Peyer's patch (tissue), 4 donors: ENCODE measurements around the gene PDCD6IP. TPM values are rescaled to one million over a fixed set of nuclear protein-coding genes. Genes with fewer than 3 reads are reported as not detected.
"Not testable (repeated sequence)": the region's sequence is repeated elsewhere in the genome, so short reads cannot be mapped to it uniquely, and the experiment has no call there.

Experiments used
- DNase-seq, 3 donors: peaks; one replicate each; pipeline ENCODE4 v3.0.0-alpha.2; 2017 to 2019
- H3K27ac ChIP-seq, 4 donors: fragments of 200-600 bp; sonication (generic); one replicate each; pipeline ENCODE4 v1.5.1; 2016 to 2019
- H3K27me3 ChIP-seq, 2 donors: fragments of 200-600 bp; sonication (generic); one replicate each; pipeline ENCODE4 v1.5.1; 2019
- H3K36me3 ChIP-seq, 3 donors: fragments of 200-600 bp; sonication (generic); one replicate each; pipeline ENCODE4 v1.5.1; 2016 to 2019
- H3K4me1 ChIP-seq, 4 donors: fragments of 200-600 bp; sonication (generic); one replicate each; pipeline ENCODE4 v1.5.1; 2016 to 2019
- H3K4me3 ChIP-seq, 4 donors: fragments of 200-600 bp; sonication (generic); 1 replicate in 3 of 4; 2 replicates in 1 of 4; pipeline ENCODE4 v1.5.1; 2016 to 2019; ENCODE audit warnings: mild to moderate bottlenecking in 1 of 4
- H3K9me3 ChIP-seq, 4 donors: fragments of 200-600 bp; sonication (generic); one replicate each; pipeline ENCODE4 v1.5.1; 2016 to 2019; ENCODE audit warnings: mild to moderate bottlenecking in 1 of 4
- POLR2A ChIP-seq, 2 donors: fragments of 450-650 bp; IDR thresholded peaks; one replicate each; pipeline ENCODE4 v1.5.1; 2017; ENCODE audit warnings: antibody characterized with exemption in 2 of 2, mild to moderate bottlenecking in 2 of 2, moderate library complexity in 2 of 2
- total RNA-seq, 4 donors: library from RNA; depleted of rRNA; stranded (reverse); fragments of >200 nt; gene quantifications; one replicate each; pipeline ENCODE4 v1.1.0, GENCODE V29; 2016
- TF ChIP-seq, protein P1 (sequence below), 6 experiments: fragments of 450-650 bp in 4 of 6; fragments of 200-600 bp in 2 of 6; sonication (generic) in 1 of 6; IDR thresholded peaks; one replicate each; pipeline ENCODE4 v1.5.1; 2017 to 2019; ENCODE audit warnings: antibody characterized with exemption in 6 of 6, mild to moderate bottlenecking in 3 of 6, moderate library complexity in 1 of 6

Gene PDCD6IP
- total RNA-seq, 4 donors from 2014 or later = 49.5 to 151 (median 136) TPM

DNA sequence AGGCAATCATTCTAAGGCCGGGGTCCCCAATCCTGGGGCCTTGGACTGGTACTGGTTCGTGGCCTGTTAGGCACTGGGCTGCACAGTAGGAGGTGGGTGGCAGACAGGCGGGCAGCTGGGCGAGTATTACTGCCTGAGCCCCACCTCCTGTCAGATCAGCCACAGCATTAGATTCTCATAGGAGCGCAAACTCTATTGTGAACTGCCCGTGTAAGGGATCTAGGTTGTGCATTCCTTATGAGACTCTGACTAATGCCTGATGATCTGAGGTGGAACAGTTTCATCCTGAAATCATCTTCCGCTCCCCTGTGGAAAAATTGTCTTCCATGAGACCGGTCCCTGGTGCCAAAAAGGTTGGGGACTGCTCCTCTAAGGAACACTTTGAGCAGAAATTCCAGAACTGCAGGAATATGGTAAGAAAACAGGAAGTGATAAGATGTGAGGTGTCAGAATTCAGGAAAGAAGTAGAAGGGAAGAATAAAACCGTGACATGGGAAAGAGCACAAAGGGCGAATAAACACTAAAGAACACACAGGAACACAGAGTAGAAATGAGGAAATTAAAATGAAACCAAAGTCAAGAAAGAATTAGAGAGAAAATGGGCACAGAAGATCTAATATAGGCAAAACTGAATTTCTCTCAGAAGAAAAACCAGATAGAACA is 57.6 kb downstream of the PDCD6IP start:
- Histone ChIP-seq H3K27ac (no peak overlapping the region), H3K36me3 (peaks cover 0 to 61% (median 0%) of the 10 kb centered on the region in 3 donors)

DNA sequence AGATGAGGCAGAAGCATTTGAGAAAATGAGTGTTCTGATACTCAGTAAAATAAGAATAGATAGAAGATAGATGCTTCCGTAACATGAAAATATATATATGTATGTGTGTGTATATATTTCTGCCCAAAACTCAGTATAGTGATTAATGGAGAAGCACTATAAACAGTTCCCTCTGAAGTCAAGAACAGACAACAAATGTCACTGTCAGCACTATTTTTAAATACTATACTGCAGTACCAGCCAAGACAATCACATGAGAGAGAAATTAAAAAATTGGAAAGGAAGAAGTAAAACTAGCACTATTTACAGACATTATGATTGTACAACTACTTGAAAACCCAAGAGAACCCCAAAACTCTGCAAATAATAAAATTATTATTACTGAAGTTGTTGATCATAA is 59.3 kb downstream of the PDCD6IP start:
- not testable (repeated sequence) for H3K27ac ChIP-seq, DNase-seq, H3K4me3 ChIP-seq, H3K9me3 ChIP-seq, H3K27me3 ChIP-seq, H3K4me1 ChIP-seq
- H3K36me3 ChIP-seq = peaks cover 0 to 67% (median 3%) of the 10 kb centered on the region in 3 donors

More for the DNA sequence above, 57.6 kb downstream of the PDCD6IP start:
- Histone ChIP-seq H3K4me1 (no peaks in the 10 kb centered on the region), H3K9me3 (no peaks in the 10 kb centered on the region), H3K27me3 (no peaks in the 10 kb centered on the region), H3K4me3 (no peak overlapping the region)
- TF ChIP-seq POLR2A (IDR thresholded peaks at IDR 0.05) = no peak
- TF ChIP-seq, protein P1, sequence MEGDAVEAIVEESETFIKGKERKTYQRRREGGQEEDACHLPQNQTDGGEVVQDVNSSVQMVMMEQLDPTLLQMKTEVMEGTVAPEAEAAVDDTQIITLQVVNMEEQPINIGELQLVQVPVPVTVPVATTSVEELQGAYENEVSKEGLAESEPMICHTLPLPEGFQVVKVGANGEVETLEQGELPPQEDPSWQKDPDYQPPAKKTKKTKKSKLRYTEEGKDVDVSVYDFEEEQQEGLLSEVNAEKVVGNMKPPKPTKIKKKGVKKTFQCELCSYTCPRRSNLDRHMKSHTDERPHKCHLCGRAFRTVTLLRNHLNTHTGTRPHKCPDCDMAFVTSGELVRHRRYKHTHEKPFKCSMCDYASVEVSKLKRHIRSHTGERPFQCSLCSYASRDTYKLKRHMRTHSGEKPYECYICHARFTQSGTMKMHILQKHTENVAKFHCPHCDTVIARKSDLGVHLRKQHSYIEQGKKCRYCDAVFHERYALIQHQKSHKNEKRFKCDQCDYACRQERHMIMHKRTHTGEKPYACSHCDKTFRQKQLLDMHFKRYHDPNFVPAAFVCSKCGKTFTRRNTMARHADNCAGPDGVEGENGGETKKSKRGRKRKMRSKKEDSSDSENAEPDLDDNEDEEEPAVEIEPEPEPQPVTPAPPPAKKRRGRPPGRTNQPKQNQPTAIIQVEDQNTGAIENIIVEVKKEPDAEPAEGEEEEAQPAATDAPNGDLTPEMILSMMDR (IDR thresholded peaks at IDR 0.05) = no peak
- no peak for DNase-seq

DNA sequence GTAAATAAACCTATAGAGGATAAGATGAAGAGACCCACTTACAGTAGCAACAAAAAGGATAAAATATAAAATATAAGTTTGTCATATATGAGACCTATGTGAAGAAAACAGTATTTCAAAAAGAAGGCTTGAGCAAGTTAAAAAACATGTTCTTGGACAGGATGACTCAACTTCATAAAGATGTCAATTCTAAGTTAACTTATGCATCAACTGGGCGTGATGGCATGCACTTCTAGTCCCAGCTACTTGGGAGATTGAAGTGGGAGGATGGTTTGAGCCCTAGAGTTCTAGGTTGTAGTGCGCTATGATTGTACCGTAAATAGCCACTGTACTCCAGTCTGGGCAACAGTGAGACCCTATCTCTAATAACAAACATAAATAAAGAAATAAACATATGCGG is 59.7 kb downstream of the PDCD6IP start:
- Histone ChIP-seq H3K9me3 (no peaks in the 10 kb centered on the region), H3K4me3 (no peak overlapping the region), H3K27ac (no peak overlapping the region), H3K27me3 (no peaks in the 10 kb centered on the region), H3K36me3 (peaks cover 0 to 67% (median 3%) of the 10 kb centered on the region in 3 donors), H3K4me1 (no peaks in the 10 kb centered on the region)
- TF ChIP-seq, protein P1 (IDR thresholded peaks at IDR 0.05) = no peak
- TF ChIP-seq POLR2A (IDR thresholded peaks at IDR 0.05) = no peak
- no peak for DNase-seq

DNA sequence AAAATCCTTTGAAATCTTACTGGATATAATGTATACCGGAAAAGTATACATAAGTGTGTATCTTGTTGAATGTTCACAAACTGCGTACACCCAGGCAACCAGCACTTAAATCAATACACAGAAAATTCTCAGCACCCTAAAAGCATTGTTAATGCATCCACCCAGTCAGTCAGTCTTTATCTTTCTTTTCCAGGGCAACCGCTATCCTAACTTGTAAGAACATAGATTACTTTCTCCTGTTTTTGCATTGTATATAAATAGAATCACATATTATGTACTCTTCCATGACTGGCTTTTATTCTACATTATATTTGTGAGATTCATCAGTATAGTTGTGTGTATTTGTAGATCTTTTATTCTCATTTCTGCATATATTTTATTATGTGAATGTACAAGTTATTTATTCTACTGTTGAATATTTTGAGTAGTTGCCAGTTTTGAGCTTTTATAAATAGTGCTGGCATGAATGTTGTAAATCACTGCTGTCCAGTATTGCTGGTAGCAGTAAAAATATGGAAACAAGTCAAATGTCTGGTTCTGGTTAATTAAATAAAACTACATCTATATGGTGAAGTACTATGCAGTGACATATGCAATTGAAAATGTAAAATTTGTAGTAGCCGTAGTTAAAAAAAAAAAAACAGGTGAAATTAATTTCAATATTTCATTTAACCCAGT is 62.1 kb downstream of the PDCD6IP start:
- no peak for DNase-seq
- H3K27me3 ChIP-seq = no peaks in the 10 kb centered on the region
- no peak overlapping the region for H3K4me3 ChIP-seq
- H3K9me3 ChIP-seq = no peaks in the 10 kb centered on the region
- H3K36me3 ChIP-seq = peaks cover 0 to 71% (median 3%) of the 10 kb centered on the region in 3 donors
- H3K27ac ChIP-seq = no peak overlapping the region
- H3K4me1 ChIP-seq = no peaks in the 10 kb centered on the region
- TF ChIP-seq, protein P1 (IDR thresholded peaks at IDR 0.05) = no peak
- no peak for TF ChIP-seq POLR2A (IDR thresholded peaks at IDR 0.05)

DNA sequence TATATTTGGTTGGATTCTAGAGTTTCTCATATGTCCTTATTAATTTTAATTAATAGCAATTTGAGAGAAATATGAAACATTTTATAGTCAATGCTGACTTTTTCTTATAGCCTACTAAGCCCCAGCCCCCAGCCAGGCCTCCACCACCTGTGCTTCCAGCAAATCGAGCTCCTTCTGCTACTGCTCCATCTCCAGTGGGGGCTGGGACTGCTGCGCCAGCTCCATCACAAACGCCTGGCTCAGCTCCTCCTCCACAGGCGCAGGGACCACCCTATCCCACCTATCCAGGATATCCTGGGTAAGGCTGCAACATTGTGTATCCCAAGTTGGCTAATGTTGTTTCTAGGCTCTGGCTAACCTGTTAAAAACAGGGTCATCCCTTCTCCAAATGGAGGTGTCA is 66.7 kb downstream of the PDCD6IP start:
- H3K27ac ChIP-seq = no peak overlapping the region
- H3K9me3 ChIP-seq = no peaks in the 10 kb centered on the region
- no peak for TF ChIP-seq POLR2A (IDR thresholded peaks at IDR 0.05)
- TF ChIP-seq, protein P1 (IDR thresholded peaks at IDR 0.05) = no peak
- H3K4me3 ChIP-seq = no peak overlapping the region
- no peaks in the 10 kb centered on the region for H3K27me3 ChIP-seq
- H3K36me3 ChIP-seq = peaks cover 0 to 55% (median 6%) of the 10 kb centered on the region in 3 donors
- H3K4me1 ChIP-seq = no peaks in the 10 kb centered on the region
- no peak for DNase-seq

DNA sequence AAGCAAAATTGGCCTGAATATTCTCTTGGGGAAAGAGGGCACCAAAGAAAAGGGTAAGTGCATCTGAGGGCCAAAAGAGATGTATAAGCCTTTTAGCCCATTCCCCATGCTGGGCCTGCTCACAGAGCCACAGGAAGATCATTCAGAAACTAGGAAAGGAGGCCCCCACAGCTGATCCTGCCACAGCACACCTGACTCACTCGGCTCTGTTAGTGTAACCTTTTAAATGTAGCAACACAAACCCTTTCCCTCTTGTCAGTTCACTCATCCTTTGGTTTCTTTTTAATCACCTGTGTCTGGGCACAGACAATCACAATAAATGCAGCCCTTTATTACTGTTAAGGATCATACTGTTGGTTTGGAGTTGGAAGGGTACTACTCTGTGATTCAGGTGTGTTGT is 69.9 kb downstream of the PDCD6IP start:
- no peak for DNase-seq
- Histone ChIP-seq H3K4me1 (no peaks in the 10 kb centered on the region), H3K9me3 (no peaks in the 10 kb centered on the region), H3K27me3 (no peaks in the 10 kb centered on the region), H3K36me3 (peaks cover 0 to 38% (median 3%) of the 10 kb centered on the region in 3 donors), H3K27ac (no peak overlapping the region), H3K4me3 (no peak overlapping the region)
- no peak for TF ChIP-seq POLR2A (IDR thresholded peaks at IDR 0.05)
- TF ChIP-seq, protein P1 (IDR thresholded peaks at IDR 0.05) = no peak
